CD14-positive monocyte (primary cell): Measurements from ENCODE around the gene GAA. TPM values are rescaled to one million over a fixed set of nuclear protein-coding genes. Genes with fewer than 3 reads are reported as not detected.

ENCODE experiments used
- DNase-seq, 3 donors: peaks; one replicate each; pipeline ENCODE4 v3.0.0-alpha.2; 2011 to 2022
- H2AFZ ChIP-seq: 2 replicates; pipeline ENCODE4 v1.6.0; 2012; ENCODE audit warnings: mild to moderate bottlenecking, low read depth, low read length, inconsistent platforms; ENCODE audit not compliant: insufficient read depth, poor library complexity, severe bottlenecking
- H3K27ac ChIP-seq, 2 donors: 1 replicate in 1 of 2; 2 replicates in 1 of 2; pipeline ENCODE4 v1.5.1; 2012 to 2013; ENCODE audit warnings: low read length in 2 of 2, control low read depth in 1 of 2, inconsistent platforms in 1 of 2, low read depth in 1 of 2, mild to moderate bottlenecking in 1 of 2
- H3K27me3 ChIP-seq, 2 donors: one replicate each; pipeline versions ENCODE4 v1.6.0 to v1.6.1; 2011 to 2013; ENCODE audit warnings: low read length in 2 of 2; ENCODE audit not compliant: control insufficient read depth in 2 of 2, insufficient read depth in 2 of 2
- H3K36me3 ChIP-seq, 2 donors: replicated peaks in 1 of 2; 1 replicate in 1 of 2; 2 replicates in 1 of 2; pipeline versions ENCODE4 v1.5.1 to v1.6.1; 2012 to 2013; ENCODE audit warnings: low read length in 2 of 2, control low read depth in 1 of 2, inconsistent platforms in 1 of 2, mild to moderate bottlenecking in 1 of 2; ENCODE audit not compliant: insufficient read depth in 2 of 2, control insufficient read depth in 1 of 2
- H3K4me1 ChIP-seq, 2 donors: 1 replicate in 1 of 2; 2 replicates in 1 of 2; pipeline versions ENCODE4 v1.5.1 to v1.6.1; 2012 to 2013; ENCODE audit warnings: low read length in 2 of 2, control low read depth in 1 of 2, inconsistent platforms in 1 of 2, mild to moderate bottlenecking in 1 of 2, moderate library complexity in 1 of 2; ENCODE audit not compliant: insufficient read depth in 2 of 2, control insufficient read depth in 1 of 2
- H3K4me2 ChIP-seq: replicated peaks from 2 replicates; pipeline ENCODE3; 2012; ENCODE audit warnings: low read length, moderate library complexity, mild to moderate bottlenecking; ENCODE audit not compliant: poor library complexity, severe bottlenecking; ENCODE audit errors: extremely low read depth
- H3K4me3 ChIP-seq, 3 experiments: fragments of 200-600 bp in 1 of 3; sonication (generic) in 1 of 3; replicated peaks in 1 of 3; 1 replicate in 2 of 3; 2 replicates in 1 of 3; pipeline ENCODE4 v1.5.1; 2011 to 2013; ENCODE audit warnings: low read length in 3 of 3, mild to moderate bottlenecking in 3 of 3, control low read depth in 2 of 3, low read depth in 2 of 3, inconsistent platforms in 1 of 3, moderate library complexity in 1 of 3
- H3K79me2 ChIP-seq: 2 replicates; pipeline ENCODE4 v1.6.0; 2012; ENCODE audit warnings: mild to moderate bottlenecking, control low read depth, inconsistent platforms, low read length, moderate library complexity; ENCODE audit not compliant: insufficient read depth
- H3K9ac ChIP-seq: 2 replicates; pipeline ENCODE4 v1.6.0; 2017; ENCODE audit warnings: low read length, mild to moderate bottlenecking; ENCODE audit not compliant: insufficient read depth, poor library complexity, severe bottlenecking
- H3K9me3 ChIP-seq, 2 donors: replicated peaks in 1 of 2; 1 replicate in 1 of 2; 2 replicates in 1 of 2; pipeline versions ENCODE4 v1.5.1 to v1.6.1; 2012 to 2013; ENCODE audit warnings: low read length in 2 of 2, control low read depth in 1 of 2; ENCODE audit not compliant: control insufficient read depth in 1 of 2, insufficient read depth in 1 of 2
- H4K20me1 ChIP-seq: 2 replicates; pipeline ENCODE4 v1.6.0; 2012; ENCODE audit warnings: mild to moderate bottlenecking, low read length, control low read depth, moderate library complexity; ENCODE audit not compliant: insufficient read depth
- H3K27ac Mint-ChIP-seq, 7 donors: one replicate each; pipeline ENCODE4 v1.8.0; 2020; ENCODE audit warnings: mild to moderate bottlenecking in 7 of 7, mixed read lengths in 7 of 7, moderate library complexity in 6 of 7, inconsistent platforms in 2 of 7
- H3K27me3 Mint-ChIP-seq, 3 donors: one replicate each; pipeline ENCODE4 v1.8.0; 2021 to 2022; ENCODE audit warnings: low read depth in 3 of 3, mild to moderate bottlenecking in 3 of 3, mixed read lengths in 3 of 3, moderate library complexity in 3 of 3, inconsistent platforms in 1 of 3
- H3K36me3 Mint-ChIP-seq, 2 donors: one replicate each; pipeline ENCODE4 v1.8.0; 2020; ENCODE audit warnings: mixed read lengths in 2 of 2, inconsistent platforms in 1 of 2, mild to moderate bottlenecking in 1 of 2
- H3K4me1 Mint-ChIP-seq: one replicate; pipeline ENCODE4 v1.8.0; 2020; ENCODE audit warnings: mild to moderate bottlenecking, mixed read lengths
- H3K4me3 Mint-ChIP-seq, 2 donors: one replicate each; pipeline ENCODE4 v1.8.0; 2020; ENCODE audit warnings: mild to moderate bottlenecking in 2 of 2, mixed read lengths in 2 of 2, moderate library complexity in 1 of 2
- H3K9me3 Mint-ChIP-seq, 7 donors: one replicate each; pipeline ENCODE4 v1.8.0; 2020 to 2022; ENCODE audit warnings: mixed read lengths in 7 of 7, mild to moderate bottlenecking in 6 of 7, moderate library complexity in 6 of 7, inconsistent platforms in 2 of 7
- CTCF ChIP-seq: fragments of 200-600 bp; IDR thresholded peaks from one replicate; pipeline ENCODE4 v1.8.0; 2022; ENCODE audit warnings: antibody characterized with exemption, mild to moderate bottlenecking
- whole genome bisulfite sequencing: methylation state at CpG from one replicate; pipeline ENCODE4 v1.1.5; 2013; ENCODE audit warnings: missing lambda C conversion rate; ENCODE audit not compliant: insufficient coverage; 5-methylcytosine and 5-hydroxymethylcytosine counted together
- intact Hi-C, 2 donors: fragments of 100-400 bp; cut with micrococcal nuclease; formaldehyde crosslinking; loops; one replicate each; pipeline versions ENCODE4 v1.15.0 to v1.15.1; 2023
- polyA plus RNA-seq, 3 donors: library from polyadenylated mRNA; depleted of rRNA in 1 of 3; unstranded in 2 of 3; stranded (reverse) in 1 of 3; fragments of 300-500 nt in 2 of 3; fragments of >200 nt in 1 of 3; fragmentation: Illumina TruSeq in 2 of 3; gene quantifications; 1 replicate in 2 of 3; 2 replicates in 1 of 3; pipeline ENCODE4 v1.2.3, GENCODE V29; 2012 to 2021

GAA gene
- polyA plus RNA-seq, 3 donors: 116 to 140 (median 120) TPM

GRCh38 chr17:80095038-80095843 is 6.1 kb upstream of the GAA start:
- Mint-ChIP-seq H3K4me3 (no peak overlapping the region), H3K9me3 (peaks cover 0 to 2% (median 0%) of the 10 kb centered on the region in 7 donors), H3K36me3 (peaks cover 0 to 2% of the 10 kb centered on the region in 2 donors), H3K27me3 (peaks cover 1 to 6% (median 5%) of the 10 kb centered on the region in 3 donors), H3K4me1 (peaks cover 45% of the 10 kb centered on the region), H3K27ac (peak overlapping the region in 1 of 7 donors; percentile 59)
- Histone ChIP-seq H3K27ac (no peak overlapping the region), H3K4me3 (no peak overlapping the region), H3K9ac (no peak overlapping the region), H3K36me3 (no peaks in the 10 kb centered on the region), H2AFZ (no peak overlapping the region), H4K20me1 (no peaks in the 10 kb centered on the region), H3K4me2 (no peak overlapping the region), H3K4me1 (peaks cover 39 to 42% of the 10 kb centered on the region in 2 donors), H3K9me3 (no peaks in the 10 kb centered on the region), H3K79me2 (no peaks in the 10 kb centered on the region), H3K27me3 (no peaks in the 10 kb centered on the region)
- TF ChIP-seq CTCF: no peak
- DNase-seq: no peak
- WGBS: 93% methylated on average over 35 of the region's 37 CpGs
- intact Hi-C loops: no loop called here

DNA sequence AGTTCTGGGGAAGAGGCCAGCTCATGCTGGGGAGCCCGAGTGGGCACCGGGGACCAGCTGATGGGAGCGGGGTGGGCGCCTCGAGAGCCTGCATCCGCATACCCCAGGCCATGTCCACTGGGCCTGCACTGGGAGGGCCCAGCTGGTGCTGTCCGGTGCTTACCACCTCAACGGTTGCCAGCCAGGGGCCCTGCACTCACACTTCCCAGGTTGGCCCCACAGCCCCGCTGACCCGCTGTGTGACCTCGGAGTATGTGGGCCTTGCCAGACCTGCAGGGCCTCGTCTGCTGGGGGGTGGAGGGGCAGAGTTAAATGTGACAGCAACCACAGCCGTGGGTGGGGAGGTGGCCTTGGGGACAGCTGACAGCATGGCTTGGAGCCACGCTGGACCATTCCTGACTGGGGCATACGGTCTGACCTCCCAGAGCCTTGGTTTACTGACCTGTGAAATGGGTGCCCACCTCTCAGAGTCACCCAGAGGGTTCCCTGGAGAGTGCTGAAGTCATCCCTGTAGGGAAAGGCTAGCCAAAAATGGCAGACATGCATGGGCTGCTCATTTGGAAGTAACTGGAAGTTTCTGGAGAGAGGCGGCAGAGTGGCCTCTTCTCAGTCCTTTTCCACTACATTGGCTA is 5.4 kb upstream of the GAA start:
- intact Hi-C loops: no loop called here

More for the DNA sequence above, 5.4 kb upstream of the GAA start:
- Histone ChIP-seq H4K20me1 (no peaks in the 10 kb centered on the region), H3K79me2 (no peaks in the 10 kb centered on the region), H3K27ac (no peak overlapping the region), H3K36me3 (no peaks in the 10 kb centered on the region), H3K9me3 (no peaks in the 10 kb centered on the region), H3K4me3 (no peak overlapping the region), H3K4me2 (no peak overlapping the region), H3K9ac (no peak overlapping the region), H3K4me1 (peaks cover 46 to 48% of the 10 kb centered on the region in 2 donors), H3K27me3 (no peaks in the 10 kb centered on the region), H2AFZ (no peak overlapping the region)
- WGBS: 93% methylated on average over 16 of the region's 16 CpGs
- peaks cover 0 to 2% (median 0%) of the 10 kb centered on the region in 7 donors for H3K9me3 Mint-ChIP-seq
- TF ChIP-seq CTCF: no peak
- DNase-seq: no peak
- H3K4me1 Mint-ChIP-seq: peaks cover 52% of the 10 kb centered on the region
- no peak overlapping the region for H3K4me3 Mint-ChIP-seq
- H3K36me3 Mint-ChIP-seq: peaks cover 0 to 2% of the 10 kb centered on the region in 2 donors
- H3K27ac Mint-ChIP-seq: no peak overlapping the region
- H3K27me3 Mint-ChIP-seq: peaks cover 1 to 6% (median 5%) of the 10 kb centered on the region in 3 donors
